GM10248 (cell line): ENCODE results near the gene CDH1.

Source experiments
- CTCF ChIA-PET: fragments of 300-600 bp; sonication (Branson Sonifier 250); formaldehyde crosslinking; extraction: SDS; loops from one replicate; lab custom pipeline; 2021; ENCODE audit warnings: antibody characterized with exemption; lab: Yijun Ruan, JAX
- POLR2A ChIA-PET: fragments of 350-650 bp; sonication (Branson Sonifier 250); formaldehyde crosslinking; extraction: SDS; loops from one replicate; lab custom pipeline; 2020; ENCODE audit warnings: antibody characterized with exemption; lab: Yijun Ruan, JAX
- DNase-seq: peaks from one replicate; pipeline ENCODE4 v3.0.0; 2012; ENCODE audit errors: extremely low spot score
- TF ChIP-seq, protein P1 (sequence below): IDR thresholded peaks from 2 replicates; pipeline ENCODE4 v1.5.1; 2012; ENCODE audit warnings: mild to moderate bottlenecking, low read depth; ENCODE audit errors: extremely low read depth, missing control alignments, control extremely low read depth

Gene CDH1

DNA sequence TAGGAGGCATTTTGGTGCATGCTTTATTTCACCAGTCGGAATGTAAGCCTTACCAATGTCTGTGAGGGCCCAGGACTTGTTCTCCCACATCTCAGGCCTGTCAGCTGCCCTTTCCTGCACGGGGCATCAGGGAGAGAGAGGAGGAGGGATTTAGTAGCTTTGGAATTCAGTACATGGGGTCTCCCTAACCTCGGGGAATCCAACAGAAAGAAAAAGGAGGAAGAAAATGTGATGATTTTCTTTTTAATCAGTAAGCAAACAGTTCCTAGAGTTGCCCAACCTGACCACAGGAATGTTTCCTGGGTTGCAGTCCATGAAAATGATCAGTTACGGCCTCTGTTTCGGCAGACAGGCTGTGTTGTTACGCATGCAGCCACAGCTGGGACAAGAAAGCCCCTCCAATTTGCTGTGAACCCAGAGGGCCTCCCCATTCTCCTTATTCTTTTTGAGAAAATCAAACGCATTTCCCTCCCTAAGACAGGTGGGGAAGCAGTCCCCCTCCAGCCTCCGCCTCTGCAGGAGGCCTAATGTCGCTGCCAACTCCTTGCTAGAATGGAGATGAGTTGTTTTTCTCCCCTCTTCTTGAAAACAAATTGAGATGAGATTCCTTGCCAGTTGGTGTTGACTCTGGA, 53.2 kb downstream of the CDH1 start:
- ChIA-PET POLR2A (no interaction called here), CTCF (interaction anchor here (1.7 to 2.7 kb wide), 2 partner anchors 10 to 12 kb away, joined by 3 to 13 read pairs; no protein-coding TSS in a partner anchor)
- DNase-seq: no peak
- TF ChIP-seq, protein P1, sequence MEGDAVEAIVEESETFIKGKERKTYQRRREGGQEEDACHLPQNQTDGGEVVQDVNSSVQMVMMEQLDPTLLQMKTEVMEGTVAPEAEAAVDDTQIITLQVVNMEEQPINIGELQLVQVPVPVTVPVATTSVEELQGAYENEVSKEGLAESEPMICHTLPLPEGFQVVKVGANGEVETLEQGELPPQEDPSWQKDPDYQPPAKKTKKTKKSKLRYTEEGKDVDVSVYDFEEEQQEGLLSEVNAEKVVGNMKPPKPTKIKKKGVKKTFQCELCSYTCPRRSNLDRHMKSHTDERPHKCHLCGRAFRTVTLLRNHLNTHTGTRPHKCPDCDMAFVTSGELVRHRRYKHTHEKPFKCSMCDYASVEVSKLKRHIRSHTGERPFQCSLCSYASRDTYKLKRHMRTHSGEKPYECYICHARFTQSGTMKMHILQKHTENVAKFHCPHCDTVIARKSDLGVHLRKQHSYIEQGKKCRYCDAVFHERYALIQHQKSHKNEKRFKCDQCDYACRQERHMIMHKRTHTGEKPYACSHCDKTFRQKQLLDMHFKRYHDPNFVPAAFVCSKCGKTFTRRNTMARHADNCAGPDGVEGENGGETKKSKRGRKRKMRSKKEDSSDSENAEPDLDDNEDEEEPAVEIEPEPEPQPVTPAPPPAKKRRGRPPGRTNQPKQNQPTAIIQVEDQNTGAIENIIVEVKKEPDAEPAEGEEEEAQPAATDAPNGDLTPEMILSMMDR: no peak

DNA sequence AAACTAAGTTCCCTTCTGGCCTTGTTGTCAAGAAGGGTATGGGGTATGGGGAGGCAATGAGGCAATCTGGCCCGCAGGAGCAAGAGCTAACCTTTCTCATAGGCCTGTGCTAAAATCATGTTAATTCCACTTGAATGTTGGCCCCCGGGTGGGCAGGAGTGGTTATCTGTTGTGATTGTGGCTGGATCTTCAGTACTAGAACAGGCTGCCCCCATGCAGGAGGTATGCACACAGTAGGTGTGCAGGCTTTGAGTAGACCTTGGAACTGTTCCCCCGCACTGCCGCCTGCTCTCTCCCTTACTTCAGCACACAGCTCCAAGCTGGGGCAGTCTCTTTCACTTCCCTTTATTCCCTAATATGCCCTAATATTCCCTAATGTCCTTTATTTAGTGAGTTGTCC, 53.9 kb downstream of the CDH1 start:
- no peak for DNase-seq
- CTCF ChIA-PET: interaction anchor here (1.7 to 2.7 kb wide), 2 partner anchors 9 to 11 kb away, joined by 3 to 13 read pairs; no protein-coding TSS in a partner anchor
- POLR2A ChIA-PET: no interaction called here
- TF ChIP-seq, protein P1: no peak

DNA sequence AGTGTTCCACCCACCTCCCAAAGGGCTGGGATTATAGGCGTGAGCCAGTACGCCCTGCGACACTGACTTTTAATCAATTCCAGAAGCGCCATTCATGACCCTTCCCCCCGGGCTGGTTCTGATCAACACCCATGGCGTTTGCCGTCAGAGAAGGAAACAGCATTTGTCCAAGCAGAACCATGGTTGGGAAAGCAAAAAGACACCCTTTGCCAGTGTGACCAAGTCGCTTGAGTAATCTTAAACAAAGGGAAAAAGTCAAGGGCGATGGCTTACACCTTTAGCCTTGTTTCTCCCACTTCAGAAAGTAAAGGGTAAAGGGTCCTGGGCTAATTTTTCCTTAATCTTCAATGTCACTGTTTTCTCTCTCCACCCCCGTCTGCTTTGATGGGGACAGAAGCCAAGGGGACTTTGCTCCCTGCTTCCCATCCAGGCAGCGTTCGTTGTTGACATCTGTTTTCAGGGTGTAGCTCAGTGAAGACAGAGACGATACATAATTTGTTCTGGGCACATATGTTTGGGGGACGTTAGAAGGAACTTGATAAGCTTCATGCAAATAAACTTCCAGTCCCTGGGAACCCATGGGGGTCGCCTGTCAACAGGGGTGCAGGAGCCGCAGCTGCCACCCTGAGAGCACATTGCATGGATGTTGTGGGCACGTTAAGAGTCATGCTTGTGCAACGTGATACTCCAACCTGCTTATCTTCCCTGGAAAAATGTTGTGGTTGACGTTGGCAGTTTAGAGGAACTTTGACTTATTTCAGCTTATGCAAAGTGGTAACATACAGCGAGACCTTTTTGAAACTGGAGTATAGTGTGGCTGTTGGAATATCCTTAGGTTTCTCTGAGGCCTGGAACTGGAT, 55.6 kb downstream of the CDH1 start:
- no peak for DNase-seq
- TF ChIP-seq, protein P1: no peak
- ChIA-PET CTCF (interaction anchor here (0.7 to 2.7 kb wide), 7 partner anchors 7 to 272 kb away, joined by 3 to 13 read pairs (median 3); no protein-coding TSS in a partner anchor), POLR2A (interaction anchor here (0.7 kb wide), 1 partner anchor 244 kb away, joined by 8 read pairs; no protein-coding TSS in a partner anchor)

DNA sequence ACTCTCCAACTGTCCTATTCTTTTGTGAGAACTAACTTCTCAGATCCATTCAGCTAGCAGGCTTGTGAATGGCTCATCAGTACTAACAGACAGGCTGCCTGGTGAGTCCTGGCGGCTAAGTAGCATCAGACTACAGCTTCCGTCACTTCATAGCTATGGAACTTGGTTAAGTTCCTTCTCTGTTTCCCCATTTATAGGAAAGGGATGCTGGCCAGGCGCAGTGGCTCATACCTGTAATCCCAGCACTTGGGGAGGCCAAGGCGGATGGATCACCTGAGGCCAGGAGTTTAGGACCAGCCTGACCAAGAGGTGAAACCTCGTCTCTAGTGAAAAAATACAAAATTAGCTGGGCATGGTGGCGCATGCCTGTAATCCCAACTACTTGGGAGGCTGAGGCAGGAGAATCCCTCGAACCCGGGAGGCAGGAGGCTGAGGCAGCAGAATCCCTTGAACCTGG, 56.3 kb downstream of the CDH1 start:
- no peak for DNase-seq
- ChIA-PET CTCF (interaction anchor here (0.7 to 1.7 kb wide), 6 partner anchors 7 to 272 kb away, joined by 3 to 4 read pairs (median 3); no protein-coding TSS in a partner anchor), POLR2A (no interaction called here)
- TF ChIP-seq, protein P1: no peak

DNA sequence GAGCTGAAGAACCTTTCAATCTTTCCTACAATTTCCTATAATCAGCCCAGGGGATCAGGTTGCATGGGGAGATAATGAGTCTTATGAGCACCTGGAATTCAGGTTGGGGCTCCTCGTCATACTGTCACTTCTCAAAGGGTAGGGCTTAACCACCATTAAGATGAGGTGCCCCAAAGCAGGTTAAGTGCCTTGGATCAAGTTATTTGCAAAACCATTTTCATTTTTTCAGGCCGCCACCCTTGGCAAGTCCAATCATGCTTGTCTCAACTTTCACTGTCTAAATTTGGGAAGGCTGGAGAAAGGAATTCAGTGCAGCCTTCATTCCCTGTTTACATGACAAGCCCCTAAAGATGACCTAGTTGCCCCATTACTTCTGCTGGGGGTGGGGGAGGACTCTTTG, 61.3 kb downstream of the CDH1 start:
- POLR2A ChIA-PET: no interaction called here
- CTCF ChIA-PET: interaction anchor here (1.2 to 4.2 kb wide), 5 partner anchors 10 to 91 kb away, joined by 3 to 18 read pairs (median 4); no protein-coding TSS in a partner anchor
- TF ChIP-seq, protein P1: no peak
- DNase-seq: no peak
